Lower leg skin (tissue), 4 donors: ENCODE results near the gene CXCR3. TPM values are rescaled to one million over a fixed set of nuclear protein-coding genes. Genes with fewer than 3 reads are reported as not detected.
"Not testable (repeated sequence)": the region's sequence is repeated elsewhere in the genome, so short reads cannot be mapped to it uniquely, and the experiment has no call there.

Experiments
- DNase-seq, 2 donors: peaks; one replicate each; pipeline ENCODE4 v3.0.0-alpha.2; 2019; ENCODE audit warnings: low spot score in 2 of 2
- H3K4me3 ChIP-seq: fragments of 200-600 bp; sonication (generic); 2 replicates; pipeline ENCODE4 v1.5.1; 2017; ENCODE audit warnings: mild to moderate bottlenecking, low read depth; ENCODE audit not compliant: poor library complexity, severe bottlenecking
- POLR2A ChIP-seq, 2 donors: fragments of 450-650 bp; IDR thresholded peaks; one replicate each; pipeline ENCODE4 v1.6.1; 2016 to 2017; ENCODE audit warnings: antibody characterized with exemption in 2 of 2, mild to moderate bottlenecking in 1 of 2, moderate library complexity in 1 of 2
- WGBS, 2 donors: methylation state at CpG; one replicate each; pipeline ENCODE4 v1.1.5; 2018; 5-methylcytosine and 5-hydroxymethylcytosine counted together
- intact Hi-C: fragments of 100-400 bp; cut with DNase I; formaldehyde crosslinking; loops from one replicate; pipeline ENCODE4 v1.15.0; 2023; ENCODE audit warnings: low total_unique reads
- total RNA-seq, 4 donors: library from RNA; depleted of rRNA; stranded (reverse); fragments of >200 nt; gene quantifications; one replicate each; pipeline ENCODE4 v1.1.0, GENCODE V29; 2016
- TF ChIP-seq, protein P1 (sequence below), 3 donors: fragments of 450-650 bp; IDR thresholded peaks; one replicate each; pipeline ENCODE4 v1.5.1; 2016; ENCODE audit warnings: antibody characterized with exemption in 3 of 3, mild to moderate bottlenecking in 3 of 3, moderate library complexity in 2 of 3

CXCR3 gene
- total RNA-seq, 4 donors from 2014 or later, result not detected

DNA sequence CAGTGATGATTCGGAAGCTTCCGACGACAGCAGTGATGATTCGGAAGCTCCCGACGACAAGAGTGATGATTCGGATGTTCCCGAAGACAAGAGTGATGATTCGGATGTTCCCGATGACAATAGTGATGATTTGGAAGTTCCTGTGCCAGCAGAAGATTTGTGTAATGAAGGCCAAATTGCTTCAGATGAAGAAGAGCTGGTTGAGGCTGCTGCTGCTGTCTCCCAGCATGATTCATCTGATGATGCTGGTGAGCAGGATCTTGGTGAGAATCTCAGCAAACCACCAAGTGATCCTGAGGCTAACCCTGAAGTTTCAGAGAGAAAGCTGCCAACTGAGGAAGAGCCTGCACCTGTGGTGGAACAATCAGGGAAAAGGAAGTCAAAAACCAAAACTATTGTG lies 14.2 kb downstream of the CXCR3 start:
- DNase-seq, result no peak
- TF ChIP-seq, protein P1, sequence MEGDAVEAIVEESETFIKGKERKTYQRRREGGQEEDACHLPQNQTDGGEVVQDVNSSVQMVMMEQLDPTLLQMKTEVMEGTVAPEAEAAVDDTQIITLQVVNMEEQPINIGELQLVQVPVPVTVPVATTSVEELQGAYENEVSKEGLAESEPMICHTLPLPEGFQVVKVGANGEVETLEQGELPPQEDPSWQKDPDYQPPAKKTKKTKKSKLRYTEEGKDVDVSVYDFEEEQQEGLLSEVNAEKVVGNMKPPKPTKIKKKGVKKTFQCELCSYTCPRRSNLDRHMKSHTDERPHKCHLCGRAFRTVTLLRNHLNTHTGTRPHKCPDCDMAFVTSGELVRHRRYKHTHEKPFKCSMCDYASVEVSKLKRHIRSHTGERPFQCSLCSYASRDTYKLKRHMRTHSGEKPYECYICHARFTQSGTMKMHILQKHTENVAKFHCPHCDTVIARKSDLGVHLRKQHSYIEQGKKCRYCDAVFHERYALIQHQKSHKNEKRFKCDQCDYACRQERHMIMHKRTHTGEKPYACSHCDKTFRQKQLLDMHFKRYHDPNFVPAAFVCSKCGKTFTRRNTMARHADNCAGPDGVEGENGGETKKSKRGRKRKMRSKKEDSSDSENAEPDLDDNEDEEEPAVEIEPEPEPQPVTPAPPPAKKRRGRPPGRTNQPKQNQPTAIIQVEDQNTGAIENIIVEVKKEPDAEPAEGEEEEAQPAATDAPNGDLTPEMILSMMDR (IDR thresholded peaks at IDR 0.05), result no peak
- no peak for TF ChIP-seq POLR2A (IDR thresholded peaks at IDR 0.05)
- WGBS, 2 donors, result 94 to 99% methylated on average over 10 of the region's 10 CpGs
- intact Hi-C loops, result no loop called here
- H3K4me3 ChIP-seq, result no peak overlapping the region

DNA sequence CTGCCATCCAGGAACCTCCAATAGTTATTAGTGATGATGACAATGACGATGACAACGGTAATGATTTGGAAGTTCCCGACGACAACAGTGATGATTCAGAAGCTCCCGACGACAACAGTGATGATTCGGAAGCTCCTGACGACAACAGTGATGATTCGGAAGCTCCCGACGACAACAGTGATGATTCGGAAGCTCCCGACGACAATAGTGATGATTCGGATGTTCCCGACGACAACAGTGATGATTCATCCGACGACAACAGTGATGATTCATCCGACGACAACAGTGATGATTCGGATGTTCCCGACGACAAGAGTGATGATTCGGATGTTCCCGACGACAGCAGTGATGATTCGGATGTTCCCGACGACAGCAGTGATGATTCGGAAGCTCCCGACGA lies 14.7 kb downstream of the CXCR3 start:
- intact Hi-C loops, result no loop called here
- WGBS, 2 donors, result 87 to 88% methylated on average over 32 to 33 of the region's 33 CpGs
- TF ChIP-seq POLR2A (IDR thresholded peaks at IDR 0.05), result no peak
- TF ChIP-seq, protein P1 (IDR thresholded peaks at IDR 0.05), result no peak
- H3K4me3 ChIP-seq, result no peak overlapping the region
- peak in 1 of 2 donors; percentile 31 for DNase-seq

DNA sequence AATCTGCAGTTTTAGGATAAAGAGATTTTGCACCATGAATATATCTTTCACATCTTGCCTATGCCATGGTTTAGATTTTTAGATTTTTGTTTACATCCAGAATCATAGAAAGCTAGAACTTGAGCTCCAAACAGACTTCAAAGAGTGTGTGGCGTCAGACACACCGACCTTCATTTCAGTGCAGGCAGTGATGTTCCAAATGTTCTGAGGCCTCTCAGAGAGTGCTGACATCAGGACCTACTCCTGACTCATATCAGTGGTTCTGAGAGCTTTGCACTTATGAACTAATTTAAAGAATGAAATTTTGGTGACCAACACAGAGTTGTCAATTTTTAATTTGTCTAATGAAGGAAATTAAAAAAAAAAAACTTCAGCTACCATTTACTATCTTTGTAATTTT lies 18.3 kb downstream of the CXCR3 start:
- DNase-seq, result no peak
- intact Hi-C loops, result no loop called here
- no peak for TF ChIP-seq POLR2A (IDR thresholded peaks at IDR 0.05)
- TF ChIP-seq, protein P1 (IDR thresholded peaks at IDR 0.05), result no peak
- no peak overlapping the region for H3K4me3 ChIP-seq
- WGBS, 2 donors, result 83% methylated on average over 2 of the region's 2 CpGs

DNA sequence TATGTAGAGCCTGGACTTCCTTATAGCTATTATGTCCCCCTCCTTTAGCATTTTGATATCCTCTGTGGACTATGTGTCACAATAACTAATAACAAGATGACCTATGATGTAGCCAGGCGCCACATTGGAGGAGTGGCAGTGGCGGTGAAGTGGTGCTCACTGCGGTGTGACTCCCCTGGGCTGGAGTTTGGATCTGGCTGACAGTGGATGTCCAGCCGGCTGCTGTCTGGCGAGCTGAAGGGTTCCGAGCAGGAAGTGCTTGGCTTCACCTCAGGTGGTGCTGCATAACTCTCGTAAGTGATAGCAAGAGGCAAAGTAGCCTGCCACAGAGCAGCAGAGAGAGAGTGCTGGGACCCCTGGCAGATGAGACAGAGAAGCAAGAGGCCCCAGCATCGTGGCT lies 25.1 kb downstream of the CXCR3 start:
- intact Hi-C loops, DNase-seq, H3K4me3 ChIP-seq: not testable (repeated sequence)
- WGBS, 2 donors, result 84 to 100% methylated on average over 5 to 8 of the region's 8 CpGs

DNA sequence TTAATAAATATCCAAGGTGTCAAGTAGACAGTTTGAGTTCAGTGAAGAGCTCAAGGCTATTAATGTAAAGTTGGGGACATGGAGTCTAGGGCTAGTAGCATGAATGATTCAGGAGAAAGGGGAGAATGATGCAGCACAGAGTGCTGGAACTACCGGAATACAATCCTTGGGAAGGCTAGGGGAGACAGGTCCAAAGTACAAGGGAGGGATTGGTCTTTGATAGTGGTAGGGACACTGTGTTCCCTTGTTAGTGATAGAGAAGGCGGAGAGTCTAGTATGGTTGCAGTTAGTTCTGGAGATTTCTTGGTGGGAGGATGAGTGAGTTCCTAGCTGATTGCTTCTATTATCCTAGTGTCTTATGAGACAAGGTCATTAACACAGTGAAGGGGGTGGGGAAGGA lies 31.4 kb downstream of the CXCR3 start:
- intact Hi-C loops, result no loop called here
- no peak for DNase-seq
- WGBS, 2 donors, result 96 to 97% methylated on average over 2 of the region's 2 CpGs
- TF ChIP-seq, protein P1 (IDR thresholded peaks at IDR 0.05), result no peak
- TF ChIP-seq POLR2A (IDR thresholded peaks at IDR 0.05), result no peak
- no peak overlapping the region for H3K4me3 ChIP-seq

DNA sequence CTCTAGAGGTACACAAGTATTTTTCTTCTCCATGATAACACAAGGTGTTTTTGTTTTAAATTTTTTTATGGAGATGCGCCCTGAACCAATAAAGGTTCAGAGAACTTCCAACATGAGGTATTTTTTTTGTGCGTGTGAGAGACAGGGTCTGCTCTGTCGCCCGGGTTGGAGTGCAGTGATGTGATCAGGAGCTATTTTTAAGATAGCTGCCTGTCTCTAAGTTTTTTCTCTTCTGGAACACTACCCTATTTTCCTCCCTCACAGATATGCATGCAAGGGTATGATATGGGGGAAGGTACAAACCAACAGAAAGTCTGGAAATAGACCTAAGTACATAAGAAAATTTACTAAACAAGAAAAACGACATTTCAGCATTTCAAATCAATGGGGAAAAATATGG lies 37.1 kb downstream of the CXCR3 start:
- intact Hi-C loops, result no loop called here
- TF ChIP-seq, protein P1 (IDR thresholded peaks at IDR 0.05), result no peak
- no peak for TF ChIP-seq POLR2A (IDR thresholded peaks at IDR 0.05)
- no peak for DNase-seq
- no peak overlapping the region for H3K4me3 ChIP-seq
- WGBS, 2 donors, result 46 to 65% methylated on average over 5 of the region's 5 CpGs
